CD4-positive, alpha-beta T cell treated with Interleukin-17A for 4 hours (primary cell): ENCODE measurements around the gene GPR68.
"Not testable (repeated sequence)": the region's sequence is repeated elsewhere in the genome, so short reads cannot be mapped to it uniquely, and the experiment has no call there.

Source experiments
- DNase-seq: peaks from one replicate; pipeline ENCODE4 v3.0.0-alpha.2; 2020; ENCODE audit warnings: mixed read lengths

Gene GPR68

DNA sequence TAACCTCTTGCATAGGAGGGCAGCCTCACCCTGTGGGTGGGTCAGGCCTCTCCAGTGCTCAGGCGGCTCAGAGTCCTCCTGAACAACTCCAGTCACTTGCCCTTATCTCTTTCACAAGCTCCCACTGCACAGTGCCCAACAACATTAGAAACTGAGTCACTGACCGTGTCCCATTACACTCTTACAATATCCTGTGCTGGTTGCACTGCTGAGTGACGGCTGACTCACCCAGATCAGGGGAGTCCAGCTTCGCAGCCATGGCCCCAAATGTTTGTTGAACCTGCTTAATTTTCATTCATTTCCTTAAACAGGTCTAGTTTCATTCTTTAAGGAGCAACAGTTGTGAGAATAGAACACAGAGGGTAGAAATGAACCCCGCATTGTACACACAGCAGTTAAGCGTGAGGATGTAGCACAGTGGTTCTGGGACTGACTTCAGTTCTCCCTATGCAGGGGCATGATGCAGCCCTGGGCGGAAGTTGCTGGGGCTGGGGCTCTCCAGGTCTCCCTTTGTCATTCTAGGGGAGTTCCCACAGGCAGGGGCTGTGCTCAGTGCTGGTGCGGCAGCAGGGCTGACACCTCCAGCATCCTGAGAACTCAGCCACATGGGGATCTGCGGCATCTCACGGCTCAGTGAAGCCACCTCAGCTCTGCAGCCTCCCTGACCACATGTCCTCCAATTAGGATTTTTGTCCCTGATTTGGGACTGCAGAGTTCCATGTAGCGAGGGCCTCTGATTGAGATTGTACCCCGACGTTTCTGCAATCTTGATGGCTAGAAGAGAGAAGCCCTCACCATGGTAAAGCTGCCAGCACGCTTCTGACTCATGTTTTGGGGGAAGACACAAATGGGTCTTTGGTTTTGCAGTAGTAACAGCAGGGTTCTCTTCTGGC, 16.1 kb downstream of the GPR68 start:
- DNase-seq: peak; percentile 81

- no peak for DNase-seq
These were observed 17.3 kb downstream of the GPR68 start for GRCh38 chr14:91227183-91227628.

GRCh38 chr14:91226360-91226759, 18.1 kb downstream of the GPR68 start:
- DNase-seq: not testable (repeated sequence)

- DNase-seq: no peak
These were observed 19.5 kb downstream of the GPR68 start for GRCh38 chr14:91225025-91225424.

DNA sequence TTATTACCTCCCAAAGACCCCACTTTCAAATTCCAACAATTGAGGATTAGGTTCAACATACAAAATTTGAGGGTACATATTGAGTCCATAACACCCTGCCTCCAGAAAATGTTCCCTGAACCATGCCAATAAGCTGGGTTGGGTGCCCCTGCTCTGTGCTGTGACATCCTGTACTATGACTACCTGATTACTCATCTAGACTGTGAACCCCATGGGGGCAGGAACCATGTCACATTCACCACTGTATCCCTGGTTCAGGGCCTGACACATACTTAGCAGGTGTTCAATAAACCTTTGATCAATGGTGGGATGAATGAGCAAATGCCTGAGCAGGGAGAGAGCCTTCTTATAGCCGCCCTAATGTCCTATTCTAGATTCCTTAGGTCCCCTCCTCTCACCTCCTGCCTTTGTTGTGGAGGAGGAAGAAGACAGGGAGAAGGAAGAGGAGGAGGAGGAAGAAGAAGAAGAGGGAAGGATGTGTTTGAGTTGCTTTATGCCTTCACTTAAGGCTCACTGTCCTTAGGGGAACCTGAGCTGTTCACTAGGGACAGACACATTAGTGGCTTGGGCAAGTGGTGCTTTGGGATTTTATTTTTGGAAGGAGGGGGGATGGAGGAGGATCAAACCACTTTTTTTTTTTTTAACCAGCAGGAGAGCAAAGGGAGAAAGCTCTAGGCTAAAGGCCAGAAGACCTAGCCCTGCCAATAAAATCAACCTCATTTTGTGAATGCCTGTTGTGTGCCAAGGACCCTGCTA, 21.3 kb downstream of the GPR68 start:
- DNase-seq: peak; percentile 72

DNA sequence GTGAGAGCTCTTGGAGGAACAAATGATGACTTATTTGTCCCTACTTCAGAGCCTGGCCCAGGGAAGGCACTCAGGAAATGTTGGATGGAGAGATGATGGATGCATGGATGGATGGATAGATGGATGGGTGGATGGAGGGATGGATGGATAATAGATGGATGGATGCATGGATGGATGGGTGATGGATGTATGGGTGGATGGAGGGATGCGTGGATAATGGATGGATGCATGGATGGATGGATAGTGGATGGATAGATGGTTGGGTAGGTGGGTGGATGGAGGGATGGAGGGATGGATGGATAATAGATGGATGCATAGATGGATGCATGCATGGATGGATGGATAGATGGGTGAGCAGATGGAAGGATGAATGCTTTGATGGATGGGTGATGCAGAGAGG, 23.2 kb downstream of the GPR68 start:
- no peak for DNase-seq

GRCh38 chr14:91220581-91221000, 23.9 kb downstream of the GPR68 start:
- DNase-seq: no peak

GRCh38 chr14:91219517-91220389, 24.8 kb downstream of the GPR68 start:
- DNase-seq: no peak

DNA sequence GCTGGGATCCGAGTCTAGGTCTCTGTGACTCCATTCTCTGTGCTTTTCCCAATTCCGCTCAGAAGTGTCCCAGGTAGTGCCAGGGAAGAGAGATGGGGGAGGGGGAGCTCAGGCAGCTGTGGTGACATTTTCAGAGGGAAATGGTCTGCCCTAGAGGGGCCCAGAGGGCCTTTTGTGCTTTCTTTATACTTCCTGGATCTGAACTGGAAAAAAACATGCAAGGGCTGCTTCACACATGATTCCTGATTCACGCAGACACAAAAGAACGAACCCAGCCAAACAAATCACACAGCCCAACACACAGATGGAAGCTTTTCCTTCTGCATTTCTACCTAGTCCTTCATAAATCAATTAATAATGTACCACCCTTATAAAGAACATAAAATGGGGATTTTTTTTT, 26.5 kb downstream of the GPR68 start:
- DNase-seq: no peak

DNA sequence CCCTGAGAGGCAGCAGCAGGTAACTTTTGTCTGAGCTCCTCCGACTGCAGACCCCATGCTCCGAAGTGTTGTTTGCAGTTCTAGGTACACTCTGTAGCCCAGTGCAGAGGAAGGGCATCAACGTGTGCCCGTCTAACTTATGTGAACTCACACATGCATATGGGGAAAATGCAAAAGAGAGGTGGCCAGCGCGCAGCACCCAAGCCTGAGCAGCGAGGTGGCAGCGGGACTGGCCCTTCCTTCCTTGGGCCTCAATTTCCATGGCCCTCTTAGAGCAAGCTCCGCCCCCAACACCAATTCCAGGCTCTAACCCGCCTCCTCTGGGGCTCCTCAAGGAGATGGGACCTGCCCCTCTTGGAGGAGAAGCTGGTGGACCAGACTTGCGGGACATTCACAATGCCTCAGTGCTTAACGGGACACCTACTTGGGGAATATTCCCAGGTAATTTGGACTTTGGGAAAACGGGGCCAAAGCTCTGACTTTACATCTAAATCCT, 27.7 kb downstream of the GPR68 start:
- no peak for DNase-seq

DNA sequence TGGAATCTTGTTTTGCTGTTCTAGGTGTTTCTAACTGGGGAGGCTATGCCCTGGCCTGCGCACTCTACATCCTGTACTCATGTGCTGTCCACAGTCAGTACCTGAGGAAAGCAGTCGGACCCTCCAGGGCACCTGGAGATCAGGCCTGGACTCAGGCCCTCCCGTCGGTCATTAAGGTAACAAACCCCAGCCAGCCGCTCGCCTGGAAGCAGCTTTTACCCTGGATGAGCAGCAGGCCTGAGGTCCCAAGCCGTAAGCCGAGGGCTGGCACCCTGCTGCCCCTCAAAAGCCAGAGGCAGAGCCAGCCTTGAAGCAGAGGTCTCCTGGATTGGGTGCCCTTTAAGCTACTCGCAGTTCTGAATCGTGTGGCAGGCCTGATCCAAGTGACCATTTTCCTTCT, 29.1 kb downstream of the GPR68 start:
- DNase-seq: no peak

DNA sequence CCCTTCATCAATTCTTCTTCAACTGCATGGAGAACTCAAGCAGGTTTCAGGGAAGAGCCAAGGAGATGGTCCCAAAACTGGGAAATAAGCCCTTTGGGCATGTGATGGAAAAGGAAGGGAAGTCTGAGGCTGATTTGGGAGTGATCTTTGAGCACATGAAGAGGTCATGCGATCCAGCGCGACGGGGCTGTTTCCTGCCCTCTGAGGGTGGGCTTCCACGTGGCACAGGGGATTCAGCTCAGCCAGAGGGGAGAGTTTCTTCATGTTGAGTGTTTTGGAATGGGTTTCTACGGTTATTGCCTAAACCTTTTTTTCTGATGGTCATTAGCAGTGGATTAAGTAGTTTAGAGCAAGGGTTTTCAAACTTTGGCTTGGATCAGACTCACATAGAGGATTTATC, 30.2 kb downstream of the GPR68 start:
- no peak for DNase-seq

DNA sequence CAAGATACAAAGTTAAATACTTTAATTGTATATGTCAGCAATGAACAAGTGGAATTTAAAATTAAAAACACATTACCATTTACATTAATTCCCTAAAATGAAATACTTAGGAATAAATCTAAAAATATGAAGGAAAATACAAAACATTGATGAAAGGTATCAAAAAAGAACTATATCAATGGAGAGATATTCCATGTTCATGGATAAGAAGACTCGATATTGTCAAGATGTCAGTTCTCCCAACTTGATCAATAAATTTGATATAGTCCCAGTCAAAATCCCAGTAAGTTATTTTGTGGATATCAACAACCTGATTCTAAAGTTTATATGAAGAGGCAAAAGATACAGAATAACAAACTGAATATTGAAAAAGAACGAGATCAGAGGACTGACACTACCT, 33.5 kb downstream of the GPR68 start:
- no peak for DNase-seq

DNA sequence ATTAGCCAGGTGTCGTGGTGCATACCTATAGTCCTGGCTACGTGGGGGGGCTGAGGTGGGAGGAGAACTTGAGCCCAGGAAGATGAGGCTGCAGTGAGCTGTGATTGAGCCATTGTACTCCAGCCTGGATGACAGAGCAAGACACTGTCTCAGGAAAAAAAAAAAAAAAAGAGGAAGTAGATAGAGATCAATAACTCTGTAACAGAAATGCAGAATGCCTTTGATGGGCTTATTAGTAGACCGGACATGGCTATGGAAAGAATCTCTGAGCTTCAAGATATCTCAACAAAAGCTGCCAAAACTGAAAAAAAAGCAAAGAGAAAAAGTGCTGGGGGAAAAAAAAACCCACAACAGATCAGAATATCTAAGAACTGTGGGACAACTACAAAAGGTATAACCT, 37.5 kb downstream of the GPR68 start:
- DNase-seq: no peak

DNA sequence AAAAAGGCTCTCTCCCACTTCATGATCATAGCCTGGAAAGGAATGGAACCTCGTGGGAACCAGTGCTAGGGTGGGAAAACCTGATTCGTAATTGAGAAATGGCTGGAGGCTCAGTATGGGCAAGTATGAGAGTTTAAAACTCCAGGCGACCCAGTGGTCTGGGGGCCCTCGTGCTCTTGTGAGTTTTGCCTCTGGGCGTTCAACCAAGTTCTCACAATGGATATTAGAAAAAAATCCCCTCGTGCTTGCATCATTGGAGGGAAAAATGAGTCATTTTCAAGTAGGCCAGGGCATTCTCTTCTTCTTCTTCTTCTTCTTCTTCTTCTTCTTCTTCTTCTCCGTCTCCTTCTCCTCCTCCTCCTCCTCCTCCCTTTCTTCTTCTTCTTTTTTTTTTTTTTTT, 39.0 kb downstream of the GPR68 start:
- no peak for DNase-seq

- no peak for DNase-seq
These were observed 39.8 kb downstream of the GPR68 start for GRCh38 chr14:91204657-91205056.

DNA sequence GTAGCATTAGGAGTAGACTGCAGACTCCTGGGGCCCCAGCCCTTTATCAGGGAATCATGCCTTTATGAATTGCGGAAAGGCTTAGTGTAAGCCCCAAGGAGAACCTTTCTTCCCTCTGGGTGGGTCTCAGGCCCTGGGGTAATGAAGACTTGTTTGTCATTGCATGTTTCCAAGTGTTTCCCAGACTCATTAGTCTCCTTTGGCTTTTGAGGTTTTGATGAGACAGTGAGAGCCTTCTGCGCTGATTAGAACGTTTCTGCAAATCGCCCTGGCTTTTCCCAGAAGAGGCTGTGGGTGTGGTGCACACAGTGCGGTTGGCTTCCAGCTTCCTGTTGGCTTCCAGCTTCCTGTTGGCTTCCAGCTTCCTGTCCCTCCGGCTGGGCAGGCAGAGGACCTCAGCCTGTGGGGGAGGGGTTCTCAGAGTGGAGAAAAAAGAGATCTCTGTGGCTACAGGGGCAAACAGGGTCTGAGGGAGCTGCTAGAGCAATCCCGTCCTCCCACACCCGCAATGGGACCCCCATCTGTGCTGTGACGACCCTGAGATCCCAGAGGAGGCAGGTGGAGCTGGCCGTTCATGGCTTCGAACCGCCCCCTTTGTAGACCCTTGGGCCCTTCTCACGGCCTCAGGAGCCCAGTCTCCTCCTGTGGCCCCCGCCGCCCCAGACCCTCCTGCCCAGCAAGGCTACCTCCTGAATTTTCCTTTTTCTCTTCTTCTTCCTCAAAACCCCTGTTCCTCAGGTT, 42.1 kb downstream of the GPR68 start:
- DNase-seq: no peak

GRCh38 chr14:91200802-91201201, 43.7 kb downstream of the GPR68 start:
- DNase-seq: not testable (repeated sequence)

DNA sequence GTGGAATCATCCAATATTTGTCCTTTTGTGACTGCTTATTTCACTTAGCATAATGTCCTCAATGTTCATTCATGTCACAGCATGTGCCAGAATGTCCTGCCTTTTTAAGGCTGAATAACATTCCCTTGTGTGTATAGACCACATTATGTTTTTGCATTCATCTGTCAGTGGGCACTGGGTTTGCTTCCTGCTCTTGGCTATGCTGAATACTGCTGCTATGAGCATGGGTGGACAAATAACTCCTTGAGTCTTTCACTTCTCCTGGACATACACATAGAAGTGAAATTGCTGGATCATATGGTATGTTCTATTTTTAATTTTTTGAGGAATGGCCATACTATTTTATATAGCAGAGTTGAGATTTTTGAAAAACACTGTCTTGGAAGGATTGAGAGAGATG, 46.9 kb downstream of the GPR68 start:
- DNase-seq: no peak

GRCh38 chr14:91195881-91196280, 48.6 kb downstream of the GPR68 start:
- no peak for DNase-seq

GRCh38 chr14:91193069-91193468, 51.4 kb downstream of the GPR68 start:
- no peak for DNase-seq

DNA sequence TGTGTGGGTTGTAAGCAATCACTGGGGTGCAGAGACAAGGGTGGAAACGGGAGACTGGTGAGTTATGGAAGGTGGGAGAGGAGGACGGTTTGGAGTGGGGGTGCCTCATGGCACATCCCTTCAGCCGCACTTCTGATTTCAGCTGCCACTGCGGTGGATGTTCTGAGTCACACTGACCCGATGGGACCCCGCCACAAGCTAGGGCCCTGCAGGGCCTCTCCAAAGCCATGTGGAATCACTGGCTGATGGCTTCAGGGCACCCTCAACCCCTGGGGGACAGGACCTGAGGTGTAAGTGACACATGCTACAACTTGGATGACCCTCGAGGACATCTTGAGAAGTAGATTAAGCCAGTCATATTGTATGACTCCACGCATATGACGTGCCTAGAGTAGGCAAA, 53.7 kb downstream of the GPR68 start:
- DNase-seq: no peak
